NK-92 (cell line): ENCODE measurements around the gene CDKN2B-AS1.

Experiments used
- DNase-seq: peaks from one replicate; lab custom pipeline; 2025; ENCODE audit not compliant: unreplicated experiment; lab: John Stamatoyannopoulos, UW

Gene CDKN2B-AS1

DNA sequence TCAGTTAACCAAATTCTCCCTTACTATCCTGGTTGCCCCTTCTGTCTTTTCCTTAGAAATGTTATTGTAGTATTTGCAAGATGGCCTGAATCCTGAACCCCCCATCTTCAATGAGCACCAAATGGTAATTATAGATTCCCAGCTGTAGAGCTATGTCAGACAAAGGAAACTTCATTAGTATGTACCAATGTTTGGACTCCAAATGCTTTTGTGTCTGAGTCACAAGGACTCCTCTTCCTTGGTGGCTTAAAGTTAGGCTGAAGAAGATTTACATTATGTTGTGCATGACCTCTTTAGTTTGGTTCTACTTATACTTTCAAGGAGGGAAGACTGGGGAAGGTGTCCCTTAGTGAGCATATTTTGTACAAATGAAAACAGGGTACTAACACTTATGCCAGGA is 120.4 kb downstream of the CDKN2B-AS1 start:
- DNase-seq = no peak

DNA sequence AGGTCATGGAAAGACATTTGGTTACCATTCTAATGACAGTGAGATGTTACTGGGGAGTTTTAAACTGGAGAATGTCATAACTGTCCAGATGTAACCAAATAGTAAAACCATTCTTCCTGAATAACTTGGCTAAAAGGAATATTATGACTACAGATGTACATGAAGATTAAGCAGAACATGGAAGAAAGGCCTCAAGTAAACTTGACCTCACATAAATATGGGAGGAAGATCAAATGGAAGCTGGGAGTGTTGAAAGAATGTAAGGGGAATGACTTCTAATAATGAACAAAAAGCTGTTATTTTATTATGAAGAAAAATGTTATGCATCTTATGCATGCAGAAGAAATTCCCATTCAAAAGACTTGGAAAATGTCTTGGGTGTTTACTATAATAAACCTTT is 122.2 kb downstream of the CDKN2B-AS1 start:
- DNase-seq = no peak

DNA sequence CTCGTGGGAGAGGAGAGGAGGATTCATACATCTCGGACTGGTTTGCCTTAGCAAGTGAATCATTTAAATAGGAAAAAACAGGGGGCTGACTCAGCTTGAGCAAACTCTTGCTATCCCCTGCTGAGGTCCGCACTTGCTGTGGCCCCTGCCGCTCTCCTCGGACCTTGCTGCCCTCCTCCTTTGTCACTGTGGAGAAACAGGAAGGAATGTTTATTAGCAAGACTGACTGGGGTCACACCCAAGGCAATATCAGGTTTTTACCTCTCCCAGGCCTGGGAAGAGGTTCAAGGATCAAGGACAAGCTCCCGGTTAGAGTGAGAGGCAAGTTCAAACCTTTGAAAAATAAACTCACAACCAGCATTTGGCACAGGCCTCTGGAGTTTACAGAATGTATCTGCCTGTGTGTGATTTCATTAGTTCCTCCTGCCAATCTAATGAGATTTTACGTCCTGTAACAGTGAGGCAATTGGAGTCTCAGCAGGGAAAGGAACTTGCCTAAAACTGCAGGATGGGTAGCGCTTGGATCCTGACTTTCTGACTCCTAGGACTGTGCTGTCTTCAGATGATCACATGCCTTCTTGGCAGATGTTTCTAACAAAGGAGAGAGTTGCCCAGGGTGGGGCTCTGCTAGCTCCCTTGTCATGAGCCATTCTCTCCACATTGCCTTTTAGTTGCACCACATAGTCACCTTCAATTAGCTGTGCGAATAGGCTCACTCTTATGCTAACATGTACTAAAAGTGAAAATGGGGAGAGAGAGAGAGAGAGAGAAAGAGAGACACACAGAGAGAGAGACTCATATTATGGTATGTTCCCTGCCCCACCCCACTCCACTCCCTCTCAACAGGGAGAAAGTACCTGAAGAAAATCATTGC is 123.2 kb downstream of the CDKN2B-AS1 start:
- no peak for DNase-seq

DNA sequence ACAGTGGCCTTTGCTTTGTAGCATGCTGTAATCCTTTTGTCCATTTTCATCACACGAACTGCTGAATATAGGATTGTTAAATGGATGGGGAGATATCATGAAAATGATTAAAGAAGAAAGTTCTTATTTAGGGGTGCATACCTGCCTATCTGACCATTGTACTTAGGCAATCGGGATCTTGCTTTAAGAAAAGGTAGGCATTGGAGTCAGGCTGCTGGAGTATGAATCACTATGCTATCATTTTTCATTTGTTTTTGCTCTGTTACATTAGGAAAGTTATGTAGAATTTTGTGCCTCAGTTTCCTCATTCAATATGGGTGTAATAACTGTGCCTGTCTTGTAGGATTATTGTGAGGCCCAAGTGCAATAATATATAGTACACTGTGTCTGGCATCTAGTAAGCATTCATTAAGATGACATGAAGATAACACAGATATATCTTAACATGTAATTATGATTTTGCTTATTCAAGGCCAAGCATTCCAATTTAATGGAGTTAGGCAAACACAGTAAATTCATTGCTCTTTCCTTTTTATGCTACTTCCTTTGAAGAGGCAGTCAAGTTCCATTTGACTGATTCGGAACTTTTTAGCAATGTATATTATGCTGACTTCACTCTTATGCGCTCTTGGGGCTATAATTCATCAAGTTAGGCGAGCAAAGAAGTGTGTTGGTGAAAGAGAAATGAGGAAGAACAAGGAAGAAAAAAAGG is 124.4 kb downstream of the CDKN2B-AS1 start:
- no peak for DNase-seq

DNA sequence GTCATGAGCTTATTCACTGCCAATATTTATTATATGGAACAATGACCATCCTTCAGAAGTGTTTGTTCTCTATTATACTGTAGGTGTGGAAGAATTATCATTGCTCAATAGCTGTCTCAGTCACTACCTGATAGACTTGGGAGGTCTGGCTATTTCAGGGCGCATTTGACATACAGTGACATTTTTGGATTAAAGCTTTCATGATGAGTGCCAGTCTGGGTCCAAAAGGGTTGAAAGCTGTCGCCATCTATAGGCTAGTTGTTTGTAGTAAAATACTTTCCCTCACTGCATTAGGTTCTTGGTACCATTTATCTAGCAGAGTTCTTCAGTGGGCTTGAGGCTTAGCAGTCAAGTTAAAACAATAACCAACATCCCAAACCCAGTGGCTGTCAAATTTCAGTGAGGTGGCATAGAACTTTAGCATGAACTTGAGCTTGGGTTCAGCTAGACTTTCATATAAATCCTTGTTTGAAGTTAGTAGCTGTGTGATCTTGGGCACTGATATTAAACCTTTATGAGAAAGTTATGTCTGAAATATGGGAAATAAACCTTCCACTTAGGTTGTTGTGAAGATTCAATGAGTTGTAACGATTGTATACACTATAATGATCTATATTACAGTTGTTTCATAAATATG is 125.0 kb downstream of the CDKN2B-AS1 start:
- no peak for DNase-seq

DNA sequence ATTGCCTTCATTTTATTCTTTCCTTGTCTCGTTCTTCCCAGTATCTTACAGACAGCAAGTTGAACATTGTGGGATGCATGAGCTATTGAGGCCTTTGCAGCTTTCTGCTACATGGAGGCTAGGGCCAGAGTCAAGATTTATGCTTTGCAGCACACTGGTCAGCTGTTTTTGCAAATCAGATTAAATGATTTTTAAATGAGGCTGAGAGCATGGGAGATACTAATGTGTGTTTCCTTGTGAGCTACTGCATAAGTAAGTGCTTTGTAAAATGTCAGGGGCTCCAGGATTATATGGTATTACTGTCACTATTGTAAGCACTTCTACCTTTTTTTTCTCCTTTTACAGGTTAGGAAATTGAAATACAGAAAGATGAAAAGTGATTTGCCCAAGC is 125.6 kb downstream of the CDKN2B-AS1 start:
- DNase-seq = no peak

DNA sequence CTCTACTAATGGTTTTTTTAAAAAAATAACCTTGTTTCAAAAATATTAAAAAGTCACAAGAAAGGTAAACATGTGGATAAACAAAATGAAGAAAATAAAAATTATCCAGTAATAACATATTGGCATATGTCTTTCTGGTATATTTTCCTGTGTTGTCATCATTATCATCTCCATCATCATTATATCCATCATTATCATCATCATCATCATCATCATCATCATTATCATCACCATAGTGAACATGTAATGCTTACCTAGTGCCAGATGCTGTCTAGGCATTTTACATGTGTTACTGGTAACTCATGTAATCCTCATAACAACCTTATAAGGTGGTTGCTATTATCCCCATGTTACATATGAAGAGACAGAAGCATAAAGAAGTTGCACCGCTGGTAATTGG is 126.0 kb downstream of the CDKN2B-AS1 start:
- DNase-seq = no peak

GRCh38 chr9:22124263-22125011 is 129.8 kb downstream of the CDKN2B-AS1 start:
- DNase-seq = no peak

DNA sequence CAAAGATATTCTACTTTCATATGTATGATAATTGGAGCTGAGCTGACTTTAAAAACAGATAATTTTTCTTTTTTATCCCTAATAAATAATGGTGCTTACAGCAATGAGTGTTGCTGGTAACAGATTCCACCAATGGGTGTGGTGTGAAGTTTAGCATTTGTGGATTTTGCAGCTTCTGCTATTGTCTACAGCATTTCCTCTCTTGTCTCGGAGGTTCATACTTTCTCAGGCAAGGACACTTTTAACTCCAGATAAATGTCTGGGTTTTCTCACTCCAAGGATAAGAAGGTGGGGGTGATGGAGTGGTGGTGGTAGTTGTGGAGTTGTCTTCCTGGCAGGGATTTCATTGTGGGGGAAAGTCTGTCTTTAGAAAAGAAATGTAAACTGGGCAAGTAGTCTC is 134.5 kb downstream of the CDKN2B-AS1 start:
- no peak for DNase-seq

DNA sequence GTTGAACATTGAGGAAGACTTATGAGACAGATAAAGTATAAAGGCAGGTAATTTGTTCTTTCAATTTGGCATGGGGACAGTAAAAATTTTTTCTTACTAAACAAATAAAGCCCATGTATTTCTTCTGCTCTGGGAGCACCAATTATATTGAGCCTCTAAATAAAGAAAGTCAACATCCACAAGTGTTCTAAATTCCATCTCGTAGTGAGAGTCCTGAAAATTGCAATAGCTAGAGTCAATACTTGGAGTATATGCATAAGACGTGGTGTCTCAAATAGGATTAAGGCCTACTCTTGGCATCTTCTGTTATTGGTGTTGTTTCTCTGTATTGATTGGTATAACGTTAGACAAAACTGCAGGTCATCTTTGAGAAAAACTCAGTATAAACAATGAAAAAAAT is 135.0 kb downstream of the CDKN2B-AS1 start:
- DNase-seq = no peak

GRCh38 chr9:22131817-22132216 is 137.2 kb downstream of the CDKN2B-AS1 start:
- DNase-seq = no peak

DNA sequence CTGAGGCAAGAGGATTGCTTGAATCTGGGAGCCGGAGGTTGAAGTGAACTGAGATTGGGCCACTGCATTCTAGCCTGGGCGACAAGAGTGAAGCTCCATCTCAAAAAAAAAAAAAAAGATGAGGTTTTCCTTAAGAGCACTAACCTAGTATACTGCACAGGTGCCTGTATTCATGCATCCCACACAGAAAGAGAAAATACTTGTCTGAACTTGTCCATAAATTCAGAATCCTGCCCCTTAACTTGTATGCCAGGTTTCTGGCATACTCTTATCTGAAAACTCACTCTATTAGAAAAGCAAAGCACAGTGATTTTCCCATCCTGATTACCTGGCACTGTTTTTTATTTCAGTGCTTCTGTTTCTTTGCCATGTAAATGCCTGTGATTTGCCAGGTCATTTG is 139.8 kb downstream of the CDKN2B-AS1 start:
- DNase-seq = no peak

- no peak for DNase-seq
These were observed 142.0 kb downstream of the CDKN2B-AS1 start for GRCh38 chr9:22136461-22137096.

- no peak for DNase-seq
These were observed 144.5 kb downstream of the CDKN2B-AS1 start for GRCh38 chr9:22138956-22139660.

DNA sequence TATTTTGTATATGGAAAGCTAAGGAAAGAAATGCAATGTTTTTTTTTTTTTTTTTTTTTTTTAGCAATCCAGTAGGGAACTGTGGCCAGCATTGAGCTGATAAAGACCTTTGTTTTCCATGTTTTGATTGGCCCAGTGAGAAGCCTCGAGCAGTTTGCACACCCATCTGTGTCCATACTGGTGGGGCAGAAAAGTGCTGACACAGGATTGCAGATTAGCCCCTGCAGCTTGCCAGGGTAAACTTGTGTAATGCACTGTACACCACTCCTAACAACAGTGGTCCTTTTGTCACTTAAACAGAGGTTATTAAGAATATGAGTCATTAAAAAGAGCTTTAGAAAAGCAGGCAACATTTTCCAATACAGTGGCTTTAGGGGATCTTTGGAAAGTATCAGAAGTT is 147.3 kb downstream of the CDKN2B-AS1 start:
- no peak for DNase-seq

- DNase-seq = no peak
These were observed 148.1 kb downstream of the CDKN2B-AS1 start for GRCh38 chr9:22142671-22143070.

DNA sequence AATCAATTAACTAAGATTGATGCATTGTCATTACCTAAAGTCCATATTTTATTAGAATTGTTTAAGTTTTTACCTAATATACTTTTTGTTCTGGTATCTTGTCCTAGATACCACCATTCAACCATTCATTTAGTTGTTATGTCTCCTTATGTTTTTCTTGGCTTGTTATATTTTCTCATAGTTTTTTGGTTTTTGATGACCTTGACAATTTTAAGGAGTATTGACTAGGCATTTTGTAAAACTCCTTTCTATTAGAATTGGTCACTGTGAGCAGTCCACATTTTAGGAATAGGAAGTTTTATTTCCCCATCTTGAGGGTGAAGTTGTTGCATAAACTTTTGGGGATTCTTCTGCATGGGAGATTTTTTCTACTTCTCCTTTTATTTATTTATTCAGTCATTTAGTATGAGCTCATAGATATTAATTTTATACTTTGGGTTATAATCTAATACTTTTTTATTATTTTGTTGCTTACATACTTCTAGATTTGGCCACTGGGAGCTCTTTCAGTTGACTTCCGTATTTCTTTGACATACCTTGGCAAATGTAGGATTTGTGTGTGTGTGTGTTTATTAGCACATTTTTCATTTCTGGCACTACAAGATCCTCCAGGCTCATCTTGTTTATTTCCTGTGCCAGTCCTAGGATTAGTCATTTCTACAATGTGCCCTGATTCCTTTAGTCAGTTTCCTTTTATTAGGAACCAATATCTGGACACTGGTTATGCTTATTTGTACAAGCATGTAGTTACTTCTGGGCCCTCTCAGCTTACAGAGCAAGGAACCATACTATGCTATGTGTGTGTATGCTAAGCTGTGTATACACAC is 149.4 kb downstream of the CDKN2B-AS1 start:
- no peak for DNase-seq

DNA sequence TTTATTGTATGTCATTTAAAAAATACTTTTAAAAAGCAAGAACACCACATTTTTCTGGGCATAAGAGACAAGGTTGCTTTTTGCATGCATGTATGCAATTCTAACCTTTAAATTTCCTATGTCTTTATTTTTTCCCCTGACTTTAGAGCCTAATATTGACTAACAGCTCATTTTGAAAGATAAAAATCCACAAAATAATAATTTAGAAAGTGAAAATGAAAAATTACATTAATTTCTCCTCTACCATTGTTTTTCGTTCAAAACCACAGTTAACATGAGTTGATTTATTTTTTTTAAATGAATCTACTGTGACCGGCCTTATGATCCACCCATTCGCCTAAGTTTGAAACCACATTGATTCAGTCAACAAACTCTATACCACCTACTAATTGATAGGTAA is 152.0 kb downstream of the CDKN2B-AS1 start:
- DNase-seq = no peak

GRCh38 chr9:22147813-22148527 is 153.4 kb downstream of the CDKN2B-AS1 start:
- DNase-seq = no peak
